Kidney epithelial cell (primary cell): ENCODE results near the gene PCTP. TPM values are rescaled to one million over a fixed set of nuclear protein-coding genes. Genes with fewer than 3 reads are reported as not detected.

ENCODE experiments used
- DNase-seq: peaks from one replicate; pipeline ENCODE4 v3.0.0-alpha.2; 2010; ENCODE audit warnings: low read depth
- H3K27me3 ChIP-seq: 2 replicates; pipeline ENCODE4 v1.6.0; 2011; ENCODE audit warnings: low read length; ENCODE audit not compliant: control insufficient read depth, insufficient read depth
- H3K36me3 ChIP-seq: 2 replicates; pipeline ENCODE4 v1.5.1; 2011; ENCODE audit warnings: low read length; ENCODE audit not compliant: control insufficient read depth, insufficient read depth
- H3K4me3 ChIP-seq: 2 replicates; pipeline ENCODE4 v1.5.1; 2011; ENCODE audit warnings: low read depth, mild to moderate bottlenecking, control low read depth, low read length
- CTCF ChIP-seq: IDR thresholded peaks from 2 replicates; pipeline ENCODE4 v1.5.1; 2011; ENCODE audit warnings: mild to moderate bottlenecking, moderate library complexity, low read length, control low read depth, inconsistent platforms; ENCODE audit not compliant: insufficient read depth, poor library complexity, severe bottlenecking
- total RNA-seq: library from RNA; depleted of rRNA; stranded (reverse); fragments of >200 nt; gene quantifications from 2 replicates; pipeline ENCODE4 v1.2.3, GENCODE V29; 2015

The PCTP gene
- total RNA-seq, 1 donor from 2014 or later: 32.2 TPM

- Histone ChIP-seq H3K27me3 (peaks cover 2% of the 10 kb centered on the region), H3K36me3 (no peaks in the 10 kb centered on the region), H3K4me3 (no peak overlapping the region)
- no peak for TF ChIP-seq CTCF
- DNase-seq: no peak
These were observed 33.4 kb upstream of the PCTP start for GRCh38 chr17:55717432-55717831.

- TF ChIP-seq CTCF: peak; percentile 80
- H3K36me3 ChIP-seq: no peaks in the 10 kb centered on the region
- H3K4me3 ChIP-seq: no peak overlapping the region
- H3K27me3 ChIP-seq: peaks cover 2% of the 10 kb centered on the region
- peak; percentile 31 for DNase-seq
These were observed 32.7 kb upstream of the PCTP start for GRCh38 chr17:55717898-55718735.

GRCh38 chr17:55720919-55721836 lies 29.7 kb upstream of the PCTP start:
- no peak overlapping the region for H3K4me3 ChIP-seq
- peaks cover 2% of the 10 kb centered on the region for H3K27me3 ChIP-seq
- H3K36me3 ChIP-seq: no peaks in the 10 kb centered on the region
- no peak for TF ChIP-seq CTCF
- no peak for DNase-seq

- H3K36me3 ChIP-seq: no peaks in the 10 kb centered on the region
- H3K4me3 ChIP-seq: no peak overlapping the region
- no peak for TF ChIP-seq CTCF
- peaks cover 2% of the 10 kb centered on the region for H3K27me3 ChIP-seq
- DNase-seq: no peak
These were observed 28.7 kb upstream of the PCTP start for GRCh38 chr17:55722016-55722736.

- Histone ChIP-seq H3K27me3 (peaks cover 2% of the 10 kb centered on the region), H3K4me3 (no peak within 1 kb of the TSS), H3K36me3 (no peaks in the 10 kb centered on the region)
- DNase-seq: peak; percentile 34
- no peak for TF ChIP-seq CTCF
These were observed 27.9 kb upstream of the PCTP start, which contains the start of gene TMEM100 for GRCh38 chr17:55722742-55723487. TSS of gene TMEM100 (minus strand) at chr17:55722864. CDS start at chr17:55721070, 1,794 bp downstream.
